ENCODE data around the gene MMAA. TPM values are rescaled to one million over a fixed set of nuclear protein-coding genes. Genes with fewer than 3 reads are reported as not detected.

MMAA gene
- total and polyA plus RNA-seq, 2 experiments from 2014 or later: 4.9 to 5.9 TPM

DNA sequence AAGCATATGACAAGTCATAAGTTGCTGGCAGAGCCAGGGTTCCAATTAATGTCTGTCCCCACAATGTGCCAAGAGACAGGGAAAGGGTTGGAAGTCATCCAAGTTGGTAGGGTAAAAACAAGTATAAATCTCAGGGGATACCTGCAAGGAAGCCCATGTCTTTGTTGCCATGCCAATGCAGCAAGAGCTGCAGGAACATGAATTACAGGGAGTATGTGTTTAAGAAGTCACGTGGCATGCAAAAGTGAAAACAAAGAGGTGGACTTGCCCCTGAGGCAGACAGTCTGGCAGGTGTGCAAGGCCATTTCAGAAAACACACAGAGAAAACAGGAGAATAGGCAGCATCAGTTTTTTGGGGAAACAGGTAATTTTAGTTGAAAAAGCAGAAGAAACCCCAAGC lies 90.2 kb downstream of the MMAA start:
- no peaks in the 10 kb centered on the region for H3K36me3 ChIP-seq (ENCODE audit: insufficient read depth)
- peaks cover 9% of the 10 kb centered on the region; the same call in 1 of the 2 replicates for H3F3A ChIP-seq (replicated peaks; ENCODE audit: low read depth)
- no peak overlapping the region for H3K4me3 Mint-ChIP-seq
- ATAC-seq (no peak), DNase-seq (ENCODE audit: low spot score) (no peak)
- H3K79me2 ChIP-seq (replicated peaks; ENCODE audit: insufficient read depth): no peaks in the 10 kb centered on the region; the same call in 1 of the 2 replicates
- no peak overlapping the region for H3K27ac ChIP-seq (ENCODE audit: low read depth)
- no peak overlapping the region for H2AFZ ChIP-seq
- H4K20me1 ChIP-seq (replicated peaks; ENCODE audit: insufficient read depth): no peaks in the 10 kb centered on the region
- peaks cover 7% of the 10 kb centered on the region; the same call in 1 of the 3 replicates for H3K36me3 Mint-ChIP-seq (ENCODE audit: low read depth)
- peaks cover 20% of the 10 kb centered on the region for H3K4me1 Mint-ChIP-seq
- no peak overlapping the region for H3K27ac Mint-ChIP-seq
- no peaks in the 10 kb centered on the region for H3K27me3 ChIP-seq (ENCODE audit: insufficient read depth)
- H3K9me3 Mint-ChIP-seq: peaks cover 8% of the 10 kb centered on the region; the same call in 2 of the 3 replicates
- H3K27me3 Mint-ChIP-seq (ENCODE audit: insufficient read depth, low read depth, poor library complexity): peaks cover 5% of the 10 kb centered on the region
- peaks cover 36% of the 10 kb centered on the region for H3K9me2 ChIP-seq (ENCODE audit: insufficient read depth)
- H3K4me2 ChIP-seq: no peak overlapping the region
- H3K4me3 ChIP-seq: no peak overlapping the region
- H3K4me1 ChIP-seq (ENCODE audit: insufficient read depth): peaks cover 11% of the 10 kb centered on the region
- TF ChIP-seq NANOG (IDR thresholded peaks at IDR 0.05; ENCODE audit: borderline replicate concordance): no peak
- TF ChIP-seq, protein P1, sequence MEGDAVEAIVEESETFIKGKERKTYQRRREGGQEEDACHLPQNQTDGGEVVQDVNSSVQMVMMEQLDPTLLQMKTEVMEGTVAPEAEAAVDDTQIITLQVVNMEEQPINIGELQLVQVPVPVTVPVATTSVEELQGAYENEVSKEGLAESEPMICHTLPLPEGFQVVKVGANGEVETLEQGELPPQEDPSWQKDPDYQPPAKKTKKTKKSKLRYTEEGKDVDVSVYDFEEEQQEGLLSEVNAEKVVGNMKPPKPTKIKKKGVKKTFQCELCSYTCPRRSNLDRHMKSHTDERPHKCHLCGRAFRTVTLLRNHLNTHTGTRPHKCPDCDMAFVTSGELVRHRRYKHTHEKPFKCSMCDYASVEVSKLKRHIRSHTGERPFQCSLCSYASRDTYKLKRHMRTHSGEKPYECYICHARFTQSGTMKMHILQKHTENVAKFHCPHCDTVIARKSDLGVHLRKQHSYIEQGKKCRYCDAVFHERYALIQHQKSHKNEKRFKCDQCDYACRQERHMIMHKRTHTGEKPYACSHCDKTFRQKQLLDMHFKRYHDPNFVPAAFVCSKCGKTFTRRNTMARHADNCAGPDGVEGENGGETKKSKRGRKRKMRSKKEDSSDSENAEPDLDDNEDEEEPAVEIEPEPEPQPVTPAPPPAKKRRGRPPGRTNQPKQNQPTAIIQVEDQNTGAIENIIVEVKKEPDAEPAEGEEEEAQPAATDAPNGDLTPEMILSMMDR (conservative IDR thresholded peaks at IDR 0.05; ENCODE audit: low read depth in 2 of 2): no peak
- TF ChIP-seq EZH2 (IDR thresholded peaks at IDR 0.05; ENCODE audit: low read depth, unreplicated experiment): no peak
- TF ChIP-seq STAT1 (IDR thresholded peaks at IDR 0.05; ENCODE audit: unreplicated experiment): no peak
- TF ChIP-seq EZH2phosphoT487 (IDR thresholded peaks at IDR 0.05; ENCODE audit: unreplicated experiment): no peak
- TF ChIP-seq, protein P2, sequence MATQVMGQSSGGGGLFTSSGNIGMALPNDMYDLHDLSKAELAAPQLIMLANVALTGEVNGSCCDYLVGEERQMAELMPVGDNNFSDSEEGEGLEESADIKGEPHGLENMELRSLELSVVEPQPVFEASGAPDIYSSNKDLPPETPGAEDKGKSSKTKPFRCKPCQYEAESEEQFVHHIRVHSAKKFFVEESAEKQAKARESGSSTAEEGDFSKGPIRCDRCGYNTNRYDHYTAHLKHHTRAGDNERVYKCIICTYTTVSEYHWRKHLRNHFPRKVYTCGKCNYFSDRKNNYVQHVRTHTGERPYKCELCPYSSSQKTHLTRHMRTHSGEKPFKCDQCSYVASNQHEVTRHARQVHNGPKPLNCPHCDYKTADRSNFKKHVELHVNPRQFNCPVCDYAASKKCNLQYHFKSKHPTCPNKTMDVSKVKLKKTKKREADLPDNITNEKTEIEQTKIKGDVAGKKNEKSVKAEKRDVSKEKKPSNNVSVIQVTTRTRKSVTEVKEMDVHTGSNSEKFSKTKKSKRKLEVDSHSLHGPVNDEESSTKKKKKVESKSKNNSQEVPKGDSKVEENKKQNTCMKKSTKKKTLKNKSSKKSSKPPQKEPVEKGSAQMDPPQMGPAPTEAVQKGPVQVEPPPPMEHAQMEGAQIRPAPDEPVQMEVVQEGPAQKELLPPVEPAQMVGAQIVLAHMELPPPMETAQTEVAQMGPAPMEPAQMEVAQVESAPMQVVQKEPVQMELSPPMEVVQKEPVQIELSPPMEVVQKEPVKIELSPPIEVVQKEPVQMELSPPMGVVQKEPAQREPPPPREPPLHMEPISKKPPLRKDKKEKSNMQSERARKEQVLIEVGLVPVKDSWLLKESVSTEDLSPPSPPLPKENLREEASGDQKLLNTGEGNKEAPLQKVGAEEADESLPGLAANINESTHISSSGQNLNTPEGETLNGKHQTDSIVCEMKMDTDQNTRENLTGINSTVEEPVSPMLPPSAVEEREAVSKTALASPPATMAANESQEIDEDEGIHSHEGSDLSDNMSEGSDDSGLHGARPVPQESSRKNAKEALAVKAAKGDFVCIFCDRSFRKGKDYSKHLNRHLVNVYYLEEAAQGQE (IDR thresholded peaks at IDR 0.05; ENCODE audit: unreplicated experiment): no peak
- TF ChIP-seq ZNF331 (CRISPR knock-in tag; IDR thresholded peaks at IDR 0.05; ENCODE audit: low read depth): no peak
- no peak for TF ChIP-seq ZNF114 (CRISPR knock-in tag; IDR thresholded peaks at IDR 0.05)
- no peak for TF ChIP-seq POLR2AphosphoS5 (IDR thresholded peaks at IDR 0.05; ENCODE audit: low read depth)
- TF ChIP-seq JUNB (IDR thresholded peaks at IDR 0.05; ENCODE audit: unreplicated experiment): no peak

Other genes with a start within 250 kb of the MMAA start
- 30.3 and 33.6 TPM in 2 replicates for gene SMAD1, start 137.5 kb upstream of the MMAA start, total RNA-seq (2014; rRNA removed; shearing (Covaris generic))
- 19.8 and 21.1 TPM in 2 replicates for gene SMAD1, start 137.5 kb upstream of the MMAA start, polyA plus RNA-seq (2016; fragmentation: Nextera tagmentation; extraction: Ambion mirVana)
- gene C4orf51, start 60.8 kb downstream of the MMAA start, total RNA-seq (2014; rRNA removed; shearing (Covaris generic)): not detected in 2 replicates
- gene C4orf51, start 60.8 kb downstream of the MMAA start, polyA plus RNA-seq (2016; fragmentation: Nextera tagmentation; extraction: Ambion mirVana): 0.71 TPM in 1 of 2 replicates, not detected in the other

Measured in GM23338 (cell line).